ENCODE measurements around the gene LMF1.

LMF1 gene

GRCh38 chr16:984121-984694, 13.4 kb upstream of the LMF1 start:
- no peak for DNase-seq

- DNase-seq: no peak
These were observed 12.6 kb upstream of the LMF1 start for GRCh38 chr16:983044-984030.

GRCh38 chr16:982145-983043, 11.6 kb upstream of the LMF1 start:
- no peak for DNase-seq

GRCh38 chr16:981695-982144, 10.9 kb upstream of the LMF1 start, which contains the start of gene SOX8:
SOX8 (plus strand) TSS chr16:981770; CDS start chr16:981923, 153 bp downstream.
- no peak for DNase-seq

GRCh38 chr16:980595-980854, 9.7 kb upstream of the LMF1 start:
- DNase-seq: no peak

- no peak for DNase-seq
These were observed 9.2 kb upstream of the LMF1 start for GRCh38 chr16:979859-980594.

- no peak for DNase-seq
These were observed 8.4 kb upstream of the LMF1 start for GRCh38 chr16:979147-979546.

- no peak for DNase-seq
These were observed 7.6 kb upstream of the LMF1 start for GRCh38 chr16:978403-978802.

GRCh38 chr16:977896-978295, 7.1 kb upstream of the LMF1 start:
- no peak for DNase-seq

GRCh38 chr16:977081-977701, 6.4 kb upstream of the LMF1 start:
- no peak for DNase-seq

- no peak for DNase-seq
These were observed 5.7 kb upstream of the LMF1 start for GRCh38 chr16:976389-976931.

GRCh38 chr16:975291-975690, 4.5 kb upstream of the LMF1 start:
- no peak for DNase-seq

GRCh38 chr16:974611-975261, 4.0 kb upstream of the LMF1 start:
- no peak for DNase-seq

GRCh38 chr16:974001-974601, 3.3 kb upstream of the LMF1 start:
- no peak for DNase-seq

GRCh38 chr16:973366-973765, 2.6 kb upstream of the LMF1 start:
- no peak for DNase-seq

GRCh38 chr16:972316-973002, 1.7 kb upstream of the LMF1 start:
- DNase-seq: no peak

- no peak for DNase-seq
These were observed 1.2 kb upstream of the LMF1 start for GRCh38 chr16:971981-972315.

- no peak for DNase-seq
These were observed 760 bp upstream of the LMF1 start for GRCh38 chr16:971582-971905.

GRCh38 chr16:970386-970765, 408 bp downstream of the LMF1 start:
- no peak for DNase-seq

GRCh38 chr16:969508-970385, 1.0 kb downstream of the LMF1 start:
- DNase-seq: no peak
